Neural progenitor cell (in vitro differentiated cells): ENCODE data around the gene KRTAP5-6.

Source experiments
- EZH2 ChIP-seq: fragments of 200-600 bp; sonication (generic); IDR thresholded peaks from 2 replicates; pipeline ENCODE4 v1.6.1; 2017; ENCODE audit warnings: antibody characterized with exemption, mild to moderate bottlenecking, moderate library complexity
- EZH2phosphoT487 ChIP-seq: fragments of 200-600 bp; sonication (generic); IDR thresholded peaks from 2 replicates; pipeline ENCODE4 v1.6.1; 2017; ENCODE audit warnings: antibody characterized with exemption
- TF ChIP-seq, protein P1 (sequence below): fragments of 200-600 bp; sonication (generic); IDR thresholded peaks from 2 replicates; pipeline ENCODE4 v1.5.1; 2017; ENCODE audit warnings: antibody characterized with exemption, mild to moderate bottlenecking

DNA sequence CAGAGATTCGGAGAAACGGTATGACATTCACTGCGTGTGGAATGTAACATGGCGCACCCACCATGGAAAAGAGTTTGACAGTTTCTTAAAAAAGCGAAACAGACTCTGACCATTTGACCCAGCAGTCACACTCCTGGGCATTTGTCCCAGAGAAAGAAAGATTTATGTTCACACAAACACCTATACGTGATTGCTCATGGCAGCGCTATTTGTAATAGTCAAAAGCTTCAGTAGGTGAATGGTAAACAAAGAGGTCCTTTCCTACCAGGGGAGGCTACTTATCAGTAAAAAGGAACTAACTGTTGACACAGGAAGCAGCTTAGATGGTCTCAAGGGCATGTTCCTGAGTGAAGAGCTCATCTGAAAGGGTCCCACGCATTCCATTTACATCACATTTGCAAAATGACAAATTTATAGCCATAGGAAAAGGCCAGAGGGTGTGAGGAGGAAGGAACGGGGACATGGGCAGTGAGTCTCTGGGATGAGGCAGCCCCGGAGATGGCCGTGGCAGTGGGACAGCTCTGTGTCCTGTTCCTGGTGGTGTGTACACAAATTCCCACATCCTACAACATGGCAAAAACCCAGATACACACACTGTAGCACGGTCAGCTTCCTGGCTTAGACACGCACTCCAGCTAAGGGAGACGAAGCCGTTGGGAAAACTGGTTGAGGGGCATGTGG is 14.6 kb upstream of the KRTAP5-6 start:
- TF ChIP-seq, protein P1, sequence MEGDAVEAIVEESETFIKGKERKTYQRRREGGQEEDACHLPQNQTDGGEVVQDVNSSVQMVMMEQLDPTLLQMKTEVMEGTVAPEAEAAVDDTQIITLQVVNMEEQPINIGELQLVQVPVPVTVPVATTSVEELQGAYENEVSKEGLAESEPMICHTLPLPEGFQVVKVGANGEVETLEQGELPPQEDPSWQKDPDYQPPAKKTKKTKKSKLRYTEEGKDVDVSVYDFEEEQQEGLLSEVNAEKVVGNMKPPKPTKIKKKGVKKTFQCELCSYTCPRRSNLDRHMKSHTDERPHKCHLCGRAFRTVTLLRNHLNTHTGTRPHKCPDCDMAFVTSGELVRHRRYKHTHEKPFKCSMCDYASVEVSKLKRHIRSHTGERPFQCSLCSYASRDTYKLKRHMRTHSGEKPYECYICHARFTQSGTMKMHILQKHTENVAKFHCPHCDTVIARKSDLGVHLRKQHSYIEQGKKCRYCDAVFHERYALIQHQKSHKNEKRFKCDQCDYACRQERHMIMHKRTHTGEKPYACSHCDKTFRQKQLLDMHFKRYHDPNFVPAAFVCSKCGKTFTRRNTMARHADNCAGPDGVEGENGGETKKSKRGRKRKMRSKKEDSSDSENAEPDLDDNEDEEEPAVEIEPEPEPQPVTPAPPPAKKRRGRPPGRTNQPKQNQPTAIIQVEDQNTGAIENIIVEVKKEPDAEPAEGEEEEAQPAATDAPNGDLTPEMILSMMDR = no peak
- no peak for TF ChIP-seq EZH2
- TF ChIP-seq EZH2phosphoT487 = no peak
